GM23338 (cell line): ENCODE data around the gene TBC1D30.

Source experiments
- CREB1 ChIP-seq: fragments of 250-450 bp; sonication (Bioruptor Pico); IDR thresholded peaks from 2 replicates; pipeline ENCODE4 v1.5.0; 2020; ENCODE audit warnings: low read depth, mild to moderate bottlenecking, moderate library complexity
- EZH2 ChIP-seq: fragments of 200-600 bp; sonication (generic); IDR thresholded peaks from one replicate; pipeline ENCODE4 v1.8.0; 2017; ENCODE audit warnings: antibody characterized with exemption, mild to moderate bottlenecking, low read depth; ENCODE audit not compliant: unreplicated experiment
- EZH2phosphoT487 ChIP-seq: fragments of 200-600 bp; sonication (generic); IDR thresholded peaks from one replicate; pipeline ENCODE4 v1.8.1; 2018; ENCODE audit warnings: antibody characterized with exemption; ENCODE audit not compliant: unreplicated experiment
- JUNB ChIP-seq: IDR thresholded peaks from one replicate; pipeline ENCODE4 v1.6.1; 2016; ENCODE audit warnings: antibody characterized with exemption; ENCODE audit not compliant: unreplicated experiment
- NANOG ChIP-seq: IDR thresholded peaks from 2 replicates; pipeline ENCODE4 v1.6.1; 2016; ENCODE audit warnings: antibody characterized with exemption, borderline replicate concordance
- POLR2AphosphoS5 ChIP-seq: IDR thresholded peaks from 2 replicates; pipeline ENCODE4 v1.6.1; 2016; ENCODE audit warnings: antibody characterized with exemption, low read depth
- REST ChIP-seq: IDR thresholded peaks from one replicate; pipeline ENCODE4 v1.6.1; 2018; ENCODE audit warnings: antibody characterized with exemption; ENCODE audit not compliant: unreplicated experiment
- STAT1 ChIP-seq: IDR thresholded peaks from one replicate; pipeline ENCODE4 v1.6.1; 2016; ENCODE audit warnings: antibody characterized with exemption; ENCODE audit not compliant: unreplicated experiment
- ZNF114 ChIP-seq: fragments of 250-450 bp; sonication (Bioruptor Pico); IDR thresholded peaks from 2 replicates; pipeline ENCODE4 v1.5.0; 2020; ENCODE audit warnings: mild to moderate bottlenecking, moderate library complexity
- TF ChIP-seq, protein P1 (sequence below), 2 experiments: fragments of 200-600 bp in 1 of 2; sonication (generic) in 1 of 2; conservative IDR thresholded peaks; 2 replicates each; pipeline versions ENCODE4 v1.5.1 to v1.6.1; 2016 to 2017; ENCODE audit warnings: antibody characterized with exemption in 2 of 2, low read depth in 2 of 2, mild to moderate bottlenecking in 2 of 2, moderate library complexity in 1 of 2
- TF ChIP-seq, protein P2 (sequence below): IDR thresholded peaks from 2 replicates; pipeline ENCODE4 v1.6.1; 2016; ENCODE audit warnings: antibody characterized with exemption

- TF ChIP-seq REST, result no peak
- no peak for TF ChIP-seq POLR2AphosphoS5
- TF ChIP-seq, protein P1, sequence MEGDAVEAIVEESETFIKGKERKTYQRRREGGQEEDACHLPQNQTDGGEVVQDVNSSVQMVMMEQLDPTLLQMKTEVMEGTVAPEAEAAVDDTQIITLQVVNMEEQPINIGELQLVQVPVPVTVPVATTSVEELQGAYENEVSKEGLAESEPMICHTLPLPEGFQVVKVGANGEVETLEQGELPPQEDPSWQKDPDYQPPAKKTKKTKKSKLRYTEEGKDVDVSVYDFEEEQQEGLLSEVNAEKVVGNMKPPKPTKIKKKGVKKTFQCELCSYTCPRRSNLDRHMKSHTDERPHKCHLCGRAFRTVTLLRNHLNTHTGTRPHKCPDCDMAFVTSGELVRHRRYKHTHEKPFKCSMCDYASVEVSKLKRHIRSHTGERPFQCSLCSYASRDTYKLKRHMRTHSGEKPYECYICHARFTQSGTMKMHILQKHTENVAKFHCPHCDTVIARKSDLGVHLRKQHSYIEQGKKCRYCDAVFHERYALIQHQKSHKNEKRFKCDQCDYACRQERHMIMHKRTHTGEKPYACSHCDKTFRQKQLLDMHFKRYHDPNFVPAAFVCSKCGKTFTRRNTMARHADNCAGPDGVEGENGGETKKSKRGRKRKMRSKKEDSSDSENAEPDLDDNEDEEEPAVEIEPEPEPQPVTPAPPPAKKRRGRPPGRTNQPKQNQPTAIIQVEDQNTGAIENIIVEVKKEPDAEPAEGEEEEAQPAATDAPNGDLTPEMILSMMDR (conservative IDR thresholded peaks at IDR 0.05; ENCODE audit: low read depth in 2 of 2), result no peak
- TF ChIP-seq JUNB, result no peak
- no peak for TF ChIP-seq EZH2
- no peak for TF ChIP-seq CREB1
- TF ChIP-seq, protein P2, sequence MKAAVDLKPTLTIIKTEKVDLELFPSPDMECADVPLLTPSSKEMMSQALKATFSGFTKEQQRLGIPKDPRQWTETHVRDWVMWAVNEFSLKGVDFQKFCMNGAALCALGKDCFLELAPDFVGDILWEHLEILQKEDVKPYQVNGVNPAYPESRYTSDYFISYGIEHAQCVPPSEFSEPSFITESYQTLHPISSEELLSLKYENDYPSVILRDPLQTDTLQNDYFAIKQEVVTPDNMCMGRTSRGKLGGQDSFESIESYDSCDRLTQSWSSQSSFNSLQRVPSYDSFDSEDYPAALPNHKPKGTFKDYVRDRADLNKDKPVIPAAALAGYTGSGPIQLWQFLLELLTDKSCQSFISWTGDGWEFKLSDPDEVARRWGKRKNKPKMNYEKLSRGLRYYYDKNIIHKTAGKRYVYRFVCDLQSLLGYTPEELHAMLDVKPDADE, result no peak
- no peak for TF ChIP-seq EZH2phosphoT487
- TF ChIP-seq ZNF114 (CRISPR knock-in tag), result no peak
- TF ChIP-seq NANOG, result no peak
- TF ChIP-seq STAT1, result no peak
These were observed 11.5 kb downstream of the TBC1D30 start for GRCh38 chr12:64835901-64836300.
